ENCODE results near the gene STPG1. TPM values are rescaled to one million over a fixed set of nuclear protein-coding genes. Genes with fewer than 3 reads are reported as not detected.

The STPG1 gene
- total RNA-seq, 4 donors from 2014 or later: 2.2 to 5.1 (median 3.5) TPM

- no peak for TF ChIP-seq CTCF (IDR thresholded peaks at IDR 0.05)
- ATAC-seq (ENCODE audit: low FRiP score): no peak
- no peak for DNase-seq (ENCODE audit: low spot score)
Measured at GRCh38 chr1:24374891-24375786, 38.4 kb downstream of the STPG1 start.

GRCh38 chr1:24373710-24374109 is 39.9 kb downstream of the STPG1 start:
- ATAC-seq (ENCODE audit: low FRiP score) (no peak), DNase-seq (ENCODE audit: low spot score) (no peak)
- no peak for TF ChIP-seq CTCF (IDR thresholded peaks at IDR 0.05)

- TF ChIP-seq CTCF (IDR thresholded peaks at IDR 0.05): no peak
- DNase-seq (ENCODE audit: low spot score): no peak
- ATAC-seq (ENCODE audit: low FRiP score): no peak
Measured at GRCh38 chr1:24373044-24373443, 40.5 kb downstream of the STPG1 start.

- ATAC-seq (ENCODE audit: low FRiP score) (no peak), DNase-seq (ENCODE audit: low spot score) (no peak)
- TF ChIP-seq CTCF (IDR thresholded peaks at IDR 0.05): no peak
Measured at GRCh38 chr1:24369801-24370200, 43.8 kb downstream of the STPG1 start.

- TF ChIP-seq CTCF (IDR thresholded peaks at IDR 0.05): no peak
- no peak for DNase-seq (ENCODE audit: low spot score)
- ATAC-seq (ENCODE audit: low FRiP score): no peak
Measured at GRCh38 chr1:24369199-24369598, 44.4 kb downstream of the STPG1 start.

GRCh38 chr1:24366707-24367106 is 46.9 kb downstream of the STPG1 start:
- DNase-seq (ENCODE audit: low spot score) (no peak), ATAC-seq (ENCODE audit: low FRiP score) (no peak)
- TF ChIP-seq CTCF (IDR thresholded peaks at IDR 0.05): no peak

Data from omental fat pad (tissue), 4 donors.